ENCODE results near the gene RASL12. TPM values are rescaled to one million over a fixed set of nuclear protein-coding genes. Genes with fewer than 3 reads are reported as not detected.
"Not testable (repeated sequence)": the region's sequence is repeated elsewhere in the genome, so short reads cannot be mapped to it uniquely, and the experiment has no call there.

RASL12 gene
- polyA plus RNA-seq, 1 experiment = 0.16 TPM

GRCh38 chr15:65020419-65020818 is 47.4 kb downstream of the RASL12 start:
- H3K4me3 ChIP-seq (ENCODE audit: low read depth, low read length) = no peak overlapping the region
- TF ChIP-seq CTCF (IDR thresholded peaks at IDR 0.05; ENCODE audit: insufficient read depth, low read depth, low read length) = no peak
- POLR2A ChIA-PET = no interaction called here
- H3K27me3 ChIP-seq (ENCODE audit: control insufficient read depth, insufficient read depth, low read length) = no peaks in the 10 kb centered on the region
- CTCF ChIA-PET = no interaction called here
- no peak for DNase-seq (ENCODE audit: low read depth)
- peaks cover 4% of the 10 kb centered on the region for H3K36me3 ChIP-seq (ENCODE audit: control insufficient read depth, insufficient read depth, low read length)

GRCh38 chr15:65011198-65011597 is 56.6 kb downstream of the RASL12 start:
- DNase-seq (ENCODE audit: low read depth); POLR2A ChIA-PET; H3K4me3 ChIP-seq (ENCODE audit: low read depth, low read length); H3K27me3 ChIP-seq (ENCODE audit: control insufficient read depth, insufficient read depth, low read length); H3K36me3 ChIP-seq (ENCODE audit: control insufficient read depth, insufficient read depth, low read length): not testable (repeated sequence)
- CTCF ChIA-PET = interaction anchor here (0.7 to 0.8 kb wide), 2 partner anchors 10 to 283 kb away, joined by 3 read pairs; no protein-coding TSS in a partner anchor

- no peak for DNase-seq (ENCODE audit: low read depth)
- ChIA-PET POLR2A (no interaction called here), CTCF (interaction anchor here (0.5 to 2.3 kb wide), 8 partner anchors 11 to 281 kb away, joined by 3 to 9 read pairs (median 4); no protein-coding TSS in a partner anchor)
- Histone ChIP-seq H3K27me3 (ENCODE audit: control insufficient read depth, insufficient read depth, low read length) (no peaks in the 10 kb centered on the region), H3K4me3 (ENCODE audit: low read depth, low read length) (no peak overlapping the region), H3K36me3 (ENCODE audit: control insufficient read depth, insufficient read depth, low read length) (peaks cover 2% of the 10 kb centered on the region)
- no peak for TF ChIP-seq CTCF (IDR thresholded peaks at IDR 0.05; ENCODE audit: insufficient read depth, low read depth, low read length)
These were observed 58.8 kb downstream of the RASL12 start for GRCh38 chr15:65008983-65009382.

- no peaks in the 10 kb centered on the region for H3K36me3 ChIP-seq (ENCODE audit: control insufficient read depth, insufficient read depth, low read length)
- ChIA-PET CTCF (no interaction called here), POLR2A (no interaction called here)
- no peak overlapping the region for H3K4me3 ChIP-seq (ENCODE audit: low read depth, low read length)
- DNase-seq (ENCODE audit: low read depth) = no peak
- no peak for TF ChIP-seq CTCF (IDR thresholded peaks at IDR 0.05; ENCODE audit: insufficient read depth, low read depth, low read length)
- H3K27me3 ChIP-seq (ENCODE audit: control insufficient read depth, insufficient read depth, low read length) = no peaks in the 10 kb centered on the region
These were observed 60.9 kb downstream of the RASL12 start for GRCh38 chr15:65006876-65007275.

- Histone ChIP-seq H3K36me3 (ENCODE audit: control insufficient read depth, insufficient read depth, low read length) (no peaks in the 10 kb centered on the region), H3K27me3 (ENCODE audit: control insufficient read depth, insufficient read depth, low read length) (no peaks in the 10 kb centered on the region), H3K4me3 (ENCODE audit: low read depth, low read length) (no peak overlapping the region)
- ChIA-PET POLR2A (no interaction called here), CTCF (interaction anchor here (1.2 kb wide), 1 partner anchor 21 kb away, joined by 3 read pairs; no protein-coding TSS in a partner anchor)
- no peak for TF ChIP-seq CTCF (IDR thresholded peaks at IDR 0.05; ENCODE audit: insufficient read depth, low read depth, low read length)
- no peak for DNase-seq (ENCODE audit: low read depth)
These were observed 62.8 kb downstream of the RASL12 start for GRCh38 chr15:65004993-65005392.

Small RNAs within 50 kb of the gene (small RNA-seq; reads per million reads assigned to genes)
- gene AC013553.1 (ENCODE audit: insufficient read length, low read depth, low replicate concordance) = not detected

Other genes with a start within 250 kb of the RASL12 start
- gene PIF1, start 242.3 kb downstream of the RASL12 start, polyA plus RNA-seq (2011; rRNA removed) = 7.5 and 10.8 TPM in 2 replicates
- 24.7 and 33.6 TPM in 2 replicates for gene PLEKHO2, start 226.1 kb downstream of the RASL12 start, polyA plus RNA-seq (2011; rRNA removed)
- 2.9 and 4.9 TPM in 2 replicates for gene ANKDD1A, start 156.1 kb downstream of the RASL12 start, polyA plus RNA-seq (2011; rRNA removed)
- 54.7 and 59.9 TPM in 2 replicates for gene SPG21, start 78.1 kb downstream of the RASL12 start, polyA plus RNA-seq (2011; rRNA removed)
- 6.4 and 9.6 TPM in 2 replicates for gene MTFMT, start 38.4 kb downstream of the RASL12 start, polyA plus RNA-seq (2011; rRNA removed)
- gene SLC51B, start 22.6 kb downstream of the RASL12 start, polyA plus RNA-seq (2011; rRNA removed) = not detected in 2 replicates
- gene KBTBD13, start 8.8 kb upstream of the RASL12 start, polyA plus RNA-seq (2011; rRNA removed) = not detected in 2 replicates
- 0.72 and 1.0 TPM in 2 replicates for gene UBAP1L, start 47.2 kb upstream of the RASL12 start, polyA plus RNA-seq (2011; rRNA removed)
- 11.8 and 12.0 TPM in 2 replicates for gene PDCD7, start 65.8 kb upstream of the RASL12 start, polyA plus RNA-seq (2011; rRNA removed)
- 13.3 and 29.7 TPM in 2 replicates for gene CLPX, start 117.4 kb upstream of the RASL12 start, polyA plus RNA-seq (2011; rRNA removed)
- 0.07 and 0.09 TPM in 2 replicates for gene CILP, start 143.5 kb upstream of the RASL12 start, polyA plus RNA-seq (2011; rRNA removed)
- gene PARP16, start 218.9 kb upstream of the RASL12 start, polyA plus RNA-seq (2011; rRNA removed) = 5.1 and 5.2 TPM in 2 replicates
- gene RNU5A-1, start 228.1 kb upstream of the RASL12 start, polyA plus RNA-seq (2011; rRNA removed) = not detected in 2 replicates
- gene RNU5B-1, start 236.7 kb upstream of the RASL12 start, polyA plus RNA-seq (2011; rRNA removed) = not detected in 2 replicates

Data from BJ (cell line).